GM12878 (cell line): ENCODE measurements around the gene TXNRD3. TPM values are rescaled to one million over a fixed set of nuclear protein-coding genes. Genes with fewer than 3 reads are reported as not detected.

Experiments used
- ATAC-seq: fragments of 200-7000 bp; cut with Tn5 transposase; 3 replicates; pipeline ENCODE4 v1.9.1; 2020; ENCODE audit warnings: mild to moderate bottlenecking, moderate library complexity
- BruUV-seq: library from RNA; stranded (reverse); fragments of 400-500 nt; replicated peaks from 2 replicates; lab custom pipeline; 2021; lab: Mats Ljungman, UMichigan
- CTCF ChIA-PET: fragments of 300-600 bp; sonication (Branson Sonifier 250); formaldehyde crosslinking; extraction: SDS; loops from one replicate; lab custom pipeline; 2021; ENCODE audit warnings: inconsistent platforms; lab: Yijun Ruan, JAX
- POLR2A ChIA-PET: fragments of 350-600 bp; formaldehyde crosslinking; extraction: SDS; loops from one replicate; lab custom pipeline; 2021; ENCODE audit warnings: inconsistent platforms; lab: Charles Lee
- RAD21 ChIA-PET: fragments of 300-600 bp; sonication (Branson Sonifier 250); formaldehyde crosslinking; loops from one replicate; lab custom pipeline; 2023; ENCODE audit warnings: antibody characterized with exemption; ENCODE audit not compliant: unreplicated experiment; lab: Charles Lee
- SMC1A ChIA-PET: fragments of 300-600 bp; sonication (Branson Sonifier 250); formaldehyde crosslinking; loops from one replicate; lab custom pipeline; 2023; ENCODE audit not compliant: unreplicated experiment, uncharacterized antibody; lab: Charles Lee
- DNase-seq: peaks from one replicate; pipeline ENCODE4 v3.0.0-alpha.2; 2011; ENCODE audit warnings: low read depth, low spot score
- FAIRE-seq: peaks from 3 replicates; lab custom pipeline; 2011; peaks lifted over from hg19 to GRCh38; lab: Jason Lieb, UNC
- H2AFZ ChIP-seq: 2 replicates; pipeline ENCODE4 v1.6.0; 2011; ENCODE audit warnings: low read depth, low read length, control low read depth; ENCODE audit not compliant: control insufficient read depth
- H3K27ac ChIP-seq: 2 replicates; pipeline ENCODE4 v1.5.1; 2011; ENCODE audit warnings: control low read depth; ENCODE audit not compliant: control insufficient read depth, insufficient read depth
- H3K27me3 ChIP-seq, 2 experiments: replicated peaks in 1 of 2; 2 replicates each; pipeline versions ENCODE4 v1.6.0 to v1.6.1; 2011; ENCODE audit warnings: low read length in 1 of 2; ENCODE audit not compliant: control insufficient read depth in 2 of 2, insufficient read depth in 2 of 2
- H3K36me3 ChIP-seq, 2 experiments: 2 replicates each; pipeline ENCODE4 v1.5.1; 2011; ENCODE audit warnings: low read length in 1 of 2; ENCODE audit not compliant: control insufficient read depth in 2 of 2, insufficient read depth in 2 of 2
- H3K4me1 ChIP-seq: 2 replicates; pipeline ENCODE4 v1.6.1; 2011; ENCODE audit warnings: mild to moderate bottlenecking, low read length, moderate library complexity, mixed read lengths; ENCODE audit not compliant: control insufficient read depth, insufficient read depth
- H3K4me2 ChIP-seq: 2 replicates; pipeline ENCODE4 v1.6.0; 2011; ENCODE audit warnings: control low read depth; ENCODE audit not compliant: control insufficient read depth, insufficient read depth
- H3K4me3 ChIP-seq: fragments of 200-600 bp; sonication (generic); 2 replicates; pipeline ENCODE4 v1.5.1; 2016
- H3K79me2 ChIP-seq: 2 replicates; pipeline ENCODE4 v1.6.0; 2011; ENCODE audit warnings: low read length; ENCODE audit not compliant: control insufficient read depth, insufficient read depth
- H3K9ac ChIP-seq: 2 replicates; pipeline ENCODE4 v1.8.0; 2011; ENCODE audit warnings: low read length, control low read depth, mixed read lengths; ENCODE audit not compliant: control insufficient read depth, insufficient read depth
- H3K9me3 ChIP-seq: replicated peaks from 3 replicates; pipeline ENCODE4 v1.5.1; 2011; ENCODE audit warnings: mild to moderate bottlenecking, low read length; ENCODE audit not compliant: control insufficient read depth, insufficient read depth
- H4K20me1 ChIP-seq: 2 replicates; pipeline ENCODE4 v1.6.0; 2011; ENCODE audit not compliant: control insufficient read depth, insufficient read depth
- CBX3 ChIP-seq: fragments of 200-600 bp; sonication (generic); IDR thresholded peaks from 2 replicates; pipeline ENCODE4 v1.6.1; 2016; ENCODE audit warnings: low read depth, borderline replicate concordance
- CHD4 ChIP-seq: fragments of 200-600 bp; sonication (generic); IDR thresholded peaks from 2 replicates; pipeline ENCODE4 v1.6.1; 2016; ENCODE audit warnings: mild to moderate bottlenecking
- DPF2 ChIP-seq: fragments of 450-650 bp; IDR thresholded peaks from 2 replicates; pipeline ENCODE4 v1.6.1; 2017; ENCODE audit warnings: mild to moderate bottlenecking
- IRF4 ChIP-seq: IDR thresholded peaks from 2 replicates; pipeline ENCODE4 v1.6.1; 2011; ENCODE audit warnings: low read depth, low read length
- MYB ChIP-seq: fragments of 150-350 bp; IDR thresholded peaks from 2 replicates; pipeline ENCODE4 v1.6.1; 2014; ENCODE audit warnings: mild to moderate bottlenecking, low read depth, low read length, borderline replicate concordance
- RFX5 ChIP-seq: IDR thresholded peaks from 2 replicates; pipeline ENCODE4 v1.6.1; 2011; ENCODE audit warnings: low read depth, low read length, improper control_type of control experiment
- SMC3 ChIP-seq: IDR thresholded peaks from 2 replicates; pipeline ENCODE4 v1.6.1; 2011; ENCODE audit warnings: low read length, improper control_type of control experiment, borderline replicate concordance
- TARDBP ChIP-seq: IDR thresholded peaks from 2 replicates; pipeline ENCODE4 v1.6.1; 2016; ENCODE audit warnings: borderline replicate concordance
- ZNF24 ChIP-seq: fragments of 450-650 bp; IDR thresholded peaks from 2 replicates; pipeline ENCODE4 v1.6.1; 2017; ENCODE audit warnings: antibody characterized with exemption, mild to moderate bottlenecking
- WGBS: methylation state at CpG from one replicate; pipeline ENCODE4 v1.1.6; 2016; ENCODE audit warnings: low lambda C conversion rate; ENCODE audit not compliant: insufficient replicate concordance, insufficient coverage; ENCODE audit errors: missing lambda C conversion rate; 5-methylcytosine and 5-hydroxymethylcytosine counted together
- in situ Hi-C: fragments of 300-500 bp; cut with MboI; formaldehyde crosslinking; loops from 9 replicates; pipeline ENCODE4 v1.14.3; 2018; ENCODE audit warnings: mixed read lengths
- intact Hi-C: fragments of 100-400 bp; cut with micrococcal nuclease; formaldehyde crosslinking; loops from one replicate; pipeline ENCODE4 v1.14.2; 2022; ENCODE audit not compliant: unreplicated experiment
- polyA plus RNA-seq, 11 experiments: library from polyadenylated mRNA; depleted of rRNA in 4 of 11; unstranded in 6 of 11; stranded (reverse) in 5 of 11; fragments of >200 nt; fragmentation: Nextera tagmentation in 4 of 11; fragmentation: Illumina TruSeq in 1 of 11; extraction: Ambion mirVana in 4 of 11; extraction: Trizol in 1 of 11; gene quantifications; 1 replicate in 1 of 11; 2 replicates in 10 of 11; pipeline versions ENCODE4 v1.2.1 to v1.2.3, GENCODE V29; 2011 to 2016; ENCODE audit warnings: inconsistent platforms in 2 of 11, missing spikeins in 2 of 11, low read depth in 1 of 11
- total RNA-seq, 4 experiments: library from RNA; depleted of rRNA in 3 of 4; stranded (reverse); fragments of >200 nt in 3 of 4; fragmentation: Illumina TruSeq in 1 of 4; extraction: Trizol in 1 of 4; gene quantifications; 2 replicates each; pipeline versions ENCODE4 v1.2.1 to v1.2.3, GENCODE V29; 2013 to 2021

Gene TXNRD3
- total and polyA plus RNA-seq, 10 of the 15 experiments (the other 5 are each of a cell fraction or from before 2014, with no cell fraction given) = not detected

DNA sequence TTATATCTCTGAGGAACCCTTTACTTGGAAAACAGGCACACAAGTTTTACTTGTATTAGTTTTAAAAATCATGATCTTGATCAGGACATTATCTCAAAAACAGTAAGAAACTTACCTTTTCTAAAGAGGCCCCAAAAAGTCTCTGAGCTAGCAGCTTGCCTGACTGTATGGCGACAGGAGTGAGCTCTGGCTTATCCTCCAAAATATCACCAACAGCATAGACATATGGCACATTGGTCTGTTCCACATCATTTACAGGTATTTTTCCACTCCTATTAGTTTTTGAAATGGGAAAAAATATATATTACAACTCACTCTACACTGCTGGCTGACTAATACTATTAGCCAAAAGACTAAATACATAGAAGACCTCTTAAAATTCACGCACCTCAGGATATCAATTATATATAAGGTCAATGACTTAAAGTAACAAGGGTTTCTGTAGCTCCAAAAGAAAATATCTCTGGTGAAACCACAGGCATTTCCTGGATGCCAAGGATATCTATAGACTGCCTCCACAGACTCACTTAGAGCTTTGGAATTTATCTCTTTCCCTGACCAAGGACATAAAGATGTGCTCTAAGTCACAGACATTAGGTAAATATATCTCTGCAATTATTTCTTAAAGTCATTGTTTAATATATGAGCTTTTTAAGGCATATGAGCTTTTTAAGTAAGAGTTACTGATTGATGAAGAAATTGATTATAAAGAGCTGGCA is 33.1 kb downstream of the TXNRD3 start:
- H3K4me3 ChIP-seq = no peak overlapping the region
- H3K27ac ChIP-seq = no peak overlapping the region
- no peak overlapping the region for H3K9ac ChIP-seq
- POLR2A ChIA-PET = no interaction called here
- intact Hi-C loops (no loop called here), in situ Hi-C loops (no loop called here)
- no peaks in the 10 kb centered on the region for H3K4me1 ChIP-seq
- SMC1A ChIA-PET = interaction anchor here (1.2 to 1.6 kb wide), 2 partner anchors 9 to 488 kb away, joined by 3 to 5 read pairs; no protein-coding TSS in a partner anchor
- no peaks in the 10 kb centered on the region for H3K79me2 ChIP-seq
- no peak overlapping the region for H2AFZ ChIP-seq
- H4K20me1 ChIP-seq = no peaks in the 10 kb centered on the region
- TF ChIP-seq SMC3 (no peak), RFX5 (no peak)
- FAIRE-seq (no peak), ATAC-seq (no peak), DNase-seq (no peak)
- 0% methylated on average over 2 of the region's 2 CpGs for WGBS
- H3K9me3 ChIP-seq = no peaks in the 10 kb centered on the region
- no TSS peak for BruUV-seq
- no peak overlapping the region for H3K4me2 ChIP-seq
- CTCF ChIA-PET = no interaction called here
- H3K27me3 ChIP-seq = no peaks in the 10 kb centered on the region
- RAD21 ChIA-PET = interaction anchor here (0.6 kb wide), 1 partner anchor 1519 kb away, joined by 4 read pairs; no protein-coding TSS in a partner anchor
- no peaks in the 10 kb centered on the region for H3K36me3 ChIP-seq

DNA sequence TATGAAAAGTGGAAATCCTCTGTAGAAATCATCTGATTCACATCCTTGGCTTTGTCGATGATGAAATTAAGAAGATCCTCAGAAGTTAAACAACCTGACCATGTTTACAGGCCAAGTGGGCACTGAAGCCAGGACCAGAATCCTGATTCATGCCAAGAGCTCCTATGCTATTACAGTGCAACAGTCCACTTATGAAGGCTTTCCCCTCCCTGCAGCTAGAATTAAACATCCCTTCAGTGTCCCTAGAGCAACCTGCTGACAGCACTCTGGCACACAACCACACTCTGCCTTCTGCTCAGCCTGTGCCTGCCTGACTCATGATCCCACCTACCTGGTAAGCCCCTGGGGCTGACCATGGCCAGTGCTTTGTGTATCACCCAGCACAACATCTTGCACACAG is 33.8 kb downstream of the TXNRD3 start:
- no peak overlapping the region for H3K9ac ChIP-seq
- POLR2A ChIA-PET = no interaction called here
- DNase-seq = no peak
- SMC1A ChIA-PET = no interaction called here
- FAIRE-seq = no peak
- H3K4me1 ChIP-seq = no peaks in the 10 kb centered on the region
- no TSS peak for BruUV-seq
- in situ Hi-C loops (no loop called here), intact Hi-C loops (no loop called here)
- no peak overlapping the region for H2AFZ ChIP-seq
- CTCF ChIA-PET = interaction anchor here (1.1 kb wide), 1 partner anchor 99 kb away, joined by 3 read pairs; no protein-coding TSS in a partner anchor
- H3K4me3 ChIP-seq = no peak overlapping the region
- no peak for TF ChIP-seq IRF4
- TF ChIP-seq ZNF24 = no peak
- TF ChIP-seq CHD4 = no peak
- no peak for TF ChIP-seq DPF2
- TF ChIP-seq CBX3 = no peak
- TF ChIP-seq TARDBP = no peak
- no peak for TF ChIP-seq MYB
- no peaks in the 10 kb centered on the region for H3K79me2 ChIP-seq
- RAD21 ChIA-PET = no interaction called here
- WGBS = 89% methylated on average over 1 of the region's 1 CpG
- no peak overlapping the region for H3K27ac ChIP-seq
- no peaks in the 10 kb centered on the region for H3K27me3 ChIP-seq
- no peaks in the 10 kb centered on the region for H3K36me3 ChIP-seq
- no peak overlapping the region for H3K4me2 ChIP-seq
- no peaks in the 10 kb centered on the region for H3K9me3 ChIP-seq
- H4K20me1 ChIP-seq = no peaks in the 10 kb centered on the region
- no peak for ATAC-seq
